ENCODE results near the gene SMIM44.

- TF ChIP-seq SUZ12 (IDR thresholded peaks at IDR 0.05; ENCODE audit: extremely low read depth, insufficient read depth, insufficient read length) (no peak), YY1 (IDR thresholded peaks at IDR 0.05; ENCODE audit: insufficient read depth, insufficient read length) (no peak), ZNF274 (IDR thresholded peaks at IDR 0.05; ENCODE audit: low read depth, low read length) (no peak)
Measured at GRCh38 chr19:3450796-3451411, 32.3 kb downstream of the SMIM44 start.
